PC-3 (cell line): ENCODE results near the gene SLC2A4. TPM values are rescaled to one million over a fixed set of nuclear protein-coding genes. Genes with fewer than 3 reads are reported as not detected.

Source experiments
- ATAC-seq: fragments of 200-7000 bp; cut with Tn5 transposase; 2 replicates; pipeline ENCODE4 v1.9.1; 2020; ENCODE audit warnings: mild to moderate bottlenecking, moderate library complexity
- BruUV-seq: library from RNA; stranded (reverse); fragments of 400-500 nt; replicated peaks from 2 replicates; lab custom pipeline; 2021; lab: Mats Ljungman, UMichigan
- CTCF ChIA-PET: fragments of 300-600 bp; sonication (Branson Sonifier 250); formaldehyde crosslinking; loops from one replicate; lab custom pipeline; 2022; ENCODE audit warnings: antibody characterized with exemption; lab: Charles Lee
- POLR2A ChIA-PET: fragments of 300-600 bp; sonication (Branson Sonifier 250); formaldehyde crosslinking; loops from one replicate; lab custom pipeline; 2022; ENCODE audit warnings: antibody characterized with exemption; ENCODE audit not compliant: unreplicated experiment; lab: Charles Lee
- DNase-seq: peaks from one replicate; pipeline ENCODE4 v3.0.0-alpha.2; 2015
- H2AFZ ChIP-seq: fragments of 300-600 bp; sonication (generic); 2 replicates; pipeline ENCODE4 v1.6.0; 2016; ENCODE audit warnings: antibody characterized with exemption, low read length
- H3F3A ChIP-seq: fragments of 300-600 bp; sonication (generic); one replicate; pipeline ENCODE4 v1.6.0; 2017; ENCODE audit warnings: antibody characterized with exemption, low read length, control low read depth, mild to moderate bottlenecking; ENCODE audit not compliant: unreplicated experiment
- H3K27ac ChIP-seq: fragments of 300-600 bp; sonication (generic); 2 replicates; pipeline ENCODE4 v1.5.1; 2016; ENCODE audit warnings: mild to moderate bottlenecking, low read length
- H3K27me3 ChIP-seq: fragments of 300-600 bp; sonication (generic); 2 replicates; pipeline ENCODE4 v1.6.1; 2016; ENCODE audit warnings: low read length, mixed read lengths
- H3K36me3 ChIP-seq: fragments of 300-600 bp; sonication (generic); 2 replicates; pipeline ENCODE4 v1.6.1; 2016; ENCODE audit warnings: low read depth, mixed run types, low read length, mixed read lengths
- H3K4me1 ChIP-seq: fragments of 300-600 bp; sonication (generic); 2 replicates; pipeline ENCODE4 v1.5.1; 2016; ENCODE audit warnings: low read length; ENCODE audit not compliant: insufficient read depth
- H3K4me2 ChIP-seq: fragments of 300-600 bp; sonication (generic); 2 replicates; pipeline ENCODE4 v1.6.0; 2016; ENCODE audit warnings: low read length
- H3K4me3 ChIP-seq: fragments of 300-600 bp; sonication (generic); 2 replicates; pipeline ENCODE4 v1.5.1; 2016; ENCODE audit warnings: mild to moderate bottlenecking, low read length, mixed read lengths
- H3K79me2 ChIP-seq: fragments of 300-600 bp; sonication (generic); 2 replicates; pipeline ENCODE4 v1.6.1; 2017; ENCODE audit warnings: low read length, mixed read lengths
- H3K9ac ChIP-seq: fragments of 300-600 bp; sonication (generic); 2 replicates; pipeline ENCODE4 v1.6.0; 2016; ENCODE audit warnings: mild to moderate bottlenecking, low read length
- H3K9me2 ChIP-seq: fragments of 300-600 bp; sonication (generic); replicated peaks from 2 replicates; pipeline ENCODE4 v1.6.1; 2016; ENCODE audit warnings: mixed run types, low read length, mixed read lengths
- H3K9me3 ChIP-seq: fragments of 300-600 bp; sonication (generic); 2 replicates; pipeline ENCODE4 v1.6.1; 2016; ENCODE audit warnings: low read length, mixed read lengths
- H4K20me1 ChIP-seq: fragments of 300-600 bp; sonication (generic); 2 replicates; pipeline ENCODE4 v1.6.1; 2016; ENCODE audit warnings: low read length, mixed read lengths
- EZH2 ChIP-seq: fragments of 300-600 bp; sonication (generic); IDR thresholded peaks from one replicate; pipeline ENCODE4 v1.6.1; 2017; ENCODE audit warnings: antibody characterized with exemption, mild to moderate bottlenecking, low read length; ENCODE audit not compliant: unreplicated experiment
- EZH2phosphoT487 ChIP-seq: fragments of 300-600 bp; sonication (generic); IDR thresholded peaks from 2 replicates; pipeline ENCODE4 v1.6.1; 2018; ENCODE audit warnings: mild to moderate bottlenecking, antibody characterized with exemption, low read length, borderline replicate concordance
- intact Hi-C: fragments of 100-400 bp; cut with micrococcal nuclease; formaldehyde crosslinking; loops from 2 replicates; pipeline ENCODE4 v1.9.0; 2023
- total RNA-seq: library from RNA; depleted of rRNA; stranded (reverse); fragments of >200 nt; gene quantifications from 2 replicates; pipeline ENCODE4 v1.2.3, GENCODE V29; 2014
- TF ChIP-seq, protein P1 (sequence below): fragments of 300-600 bp; sonication (generic); conservative IDR thresholded peaks from 2 replicates; pipeline ENCODE4 v1.5.1; 2017; ENCODE audit warnings: antibody characterized with exemption, low read depth, mild to moderate bottlenecking, low read length

SLC2A4 gene
- total RNA-seq, 1 experiment from 2014 or later, result 0.29 TPM

DNA sequence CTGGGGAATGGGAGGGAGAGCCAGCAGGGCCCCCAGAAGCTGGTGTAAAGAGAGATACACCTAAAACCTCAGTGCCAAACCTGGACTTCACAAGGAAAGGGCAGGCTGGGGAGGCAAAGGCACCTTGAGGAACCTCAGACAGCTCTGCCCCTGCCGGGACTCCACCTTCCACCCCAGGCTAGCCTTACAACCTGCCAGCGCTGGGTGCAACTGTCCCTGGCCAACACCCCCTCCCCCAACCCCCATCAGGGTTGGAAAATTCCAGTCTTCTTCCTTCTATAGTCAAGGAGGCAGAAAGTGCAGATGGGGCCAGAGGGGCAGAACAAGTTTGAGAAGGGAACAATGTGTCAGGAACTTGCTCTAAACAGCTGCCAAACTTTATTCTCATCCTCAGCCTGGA, 10.7 kb downstream of the SLC2A4 start:
- ChIA-PET CTCF (interaction anchor here (0.7 kb wide), 1 partner anchor 10 kb away, joined by 3 read pairs; no protein-coding TSS in a partner anchor), POLR2A (no interaction called here)
- no peak overlapping the region for H3K27ac ChIP-seq
- H3K9me2 ChIP-seq, result no peaks in the 10 kb centered on the region
- TF ChIP-seq EZH2, result no peak
- no peak for TF ChIP-seq EZH2phosphoT487
- TF ChIP-seq, protein P1, sequence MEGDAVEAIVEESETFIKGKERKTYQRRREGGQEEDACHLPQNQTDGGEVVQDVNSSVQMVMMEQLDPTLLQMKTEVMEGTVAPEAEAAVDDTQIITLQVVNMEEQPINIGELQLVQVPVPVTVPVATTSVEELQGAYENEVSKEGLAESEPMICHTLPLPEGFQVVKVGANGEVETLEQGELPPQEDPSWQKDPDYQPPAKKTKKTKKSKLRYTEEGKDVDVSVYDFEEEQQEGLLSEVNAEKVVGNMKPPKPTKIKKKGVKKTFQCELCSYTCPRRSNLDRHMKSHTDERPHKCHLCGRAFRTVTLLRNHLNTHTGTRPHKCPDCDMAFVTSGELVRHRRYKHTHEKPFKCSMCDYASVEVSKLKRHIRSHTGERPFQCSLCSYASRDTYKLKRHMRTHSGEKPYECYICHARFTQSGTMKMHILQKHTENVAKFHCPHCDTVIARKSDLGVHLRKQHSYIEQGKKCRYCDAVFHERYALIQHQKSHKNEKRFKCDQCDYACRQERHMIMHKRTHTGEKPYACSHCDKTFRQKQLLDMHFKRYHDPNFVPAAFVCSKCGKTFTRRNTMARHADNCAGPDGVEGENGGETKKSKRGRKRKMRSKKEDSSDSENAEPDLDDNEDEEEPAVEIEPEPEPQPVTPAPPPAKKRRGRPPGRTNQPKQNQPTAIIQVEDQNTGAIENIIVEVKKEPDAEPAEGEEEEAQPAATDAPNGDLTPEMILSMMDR, result no peak
- no peak for ATAC-seq
- no peak overlapping the region for H3K4me2 ChIP-seq
- no peaks in the 10 kb centered on the region for H3K36me3 ChIP-seq
- H4K20me1 ChIP-seq, result no peaks in the 10 kb centered on the region
- no peaks in the 10 kb centered on the region for H3K9me3 ChIP-seq
- H3K4me3 ChIP-seq, result no peak overlapping the region
- no peaks in the 10 kb centered on the region for H3K79me2 ChIP-seq
- no peak overlapping the region for H2AFZ ChIP-seq
- intact Hi-C loops, result no loop called here
- H3K27me3 ChIP-seq, result no peaks in the 10 kb centered on the region
- H3K4me1 ChIP-seq, result peaks cover 7% of the 10 kb centered on the region; the same call in 1 of the 2 replicates
- no peaks in the 10 kb centered on the region for H3F3A ChIP-seq
- no peak overlapping the region for H3K9ac ChIP-seq
- DNase-seq, result no peak
- no TSS peak for BruUV-seq

DNA sequence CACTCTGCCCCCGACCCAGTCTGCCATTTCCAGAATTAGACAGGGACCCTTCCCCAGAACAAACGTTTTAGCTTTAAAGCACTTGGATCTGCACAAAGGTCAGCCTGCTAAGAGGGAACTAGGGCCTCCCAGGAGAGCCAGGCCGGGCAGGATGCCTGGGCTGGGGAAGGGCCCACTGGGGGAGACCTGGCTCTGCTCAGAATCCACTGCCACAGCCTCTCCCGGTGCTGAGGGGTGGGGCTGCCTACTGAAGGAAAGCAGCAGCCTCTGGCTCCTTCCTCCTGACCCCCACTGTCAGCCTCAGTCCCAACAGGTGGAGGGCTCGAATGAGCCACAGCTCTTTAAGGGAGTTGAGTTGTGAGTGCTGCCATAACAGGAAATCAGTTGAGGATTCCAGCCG, 11.2 kb downstream of the SLC2A4 start:
- CTCF ChIA-PET, result no interaction called here
- POLR2A ChIA-PET, result no interaction called here

DNA sequence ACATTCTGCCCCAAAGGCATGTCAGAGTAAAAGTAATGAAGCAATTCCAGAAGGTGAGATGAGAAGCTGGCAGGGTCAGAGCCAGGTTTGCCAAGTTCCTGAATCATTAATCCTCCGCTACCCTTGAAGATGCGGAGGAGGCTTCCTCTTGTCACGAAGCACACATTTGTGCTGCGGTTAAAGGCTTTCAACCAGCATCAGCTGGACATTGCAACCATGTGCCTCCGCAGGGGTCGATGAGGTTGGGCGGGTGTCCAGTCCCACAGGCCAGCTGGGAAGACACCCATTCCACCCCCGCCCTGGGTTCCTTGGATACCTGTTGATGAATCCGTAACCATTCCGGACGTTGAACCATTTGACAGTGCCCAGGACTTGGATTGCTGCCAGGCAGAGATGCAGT, 11.6 kb downstream of the SLC2A4 start:
- Histone ChIP-seq H3K27me3 (no peaks in the 10 kb centered on the region), H3K4me2 (no peak overlapping the region), H3K27ac (no peak overlapping the region), H4K20me1 (no peaks in the 10 kb centered on the region), H3K4me1 (peaks cover 7% of the 10 kb centered on the region; the same call in 1 of the 2 replicates), H3K36me3 (no peaks in the 10 kb centered on the region), H3K9me3 (no peaks in the 10 kb centered on the region), H3K79me2 (no peaks in the 10 kb centered on the region), H3K9me2 (no peaks in the 10 kb centered on the region), H2AFZ (no peak overlapping the region), H3K9ac (no peak overlapping the region), H3K4me3 (no peak overlapping the region), H3F3A (no peaks in the 10 kb centered on the region)
- no peak for DNase-seq
- POLR2A ChIA-PET, result no interaction called here
- CTCF ChIA-PET, result no interaction called here
- TF ChIP-seq, protein P1, result no peak
- TF ChIP-seq EZH2phosphoT487 (no peak), EZH2 (no peak)
- ATAC-seq, result no peak
- no TSS peak for BruUV-seq
- intact Hi-C loops, result no loop called here

More for the DNA sequence above, 11.2 kb downstream of the SLC2A4 start:
- TF ChIP-seq EZH2phosphoT487 (no peak), EZH2 (no peak)
- TF ChIP-seq, protein P1, result no peak
- no peak overlapping the region for H3K4me2 ChIP-seq
- peaks cover 7% of the 10 kb centered on the region; the same call in 1 of the 2 replicates for H3K4me1 ChIP-seq
- no peaks in the 10 kb centered on the region for H3F3A ChIP-seq
- H3K9me3 ChIP-seq, result no peaks in the 10 kb centered on the region
- DNase-seq, result no peak
- no peak overlapping the region for H3K27ac ChIP-seq
- H4K20me1 ChIP-seq, result no peaks in the 10 kb centered on the region
- intact Hi-C loops, result no loop called here
- no peaks in the 10 kb centered on the region for H3K36me3 ChIP-seq
- H3K4me3 ChIP-seq, result no peak overlapping the region
- no peaks in the 10 kb centered on the region for H3K27me3 ChIP-seq
- no TSS peak for BruUV-seq
- H2AFZ ChIP-seq, result no peak overlapping the region
- H3K9me2 ChIP-seq, result no peaks in the 10 kb centered on the region
- H3K9ac ChIP-seq, result no peak overlapping the region
- no peaks in the 10 kb centered on the region for H3K79me2 ChIP-seq
- no peak for ATAC-seq
